Muscle of leg (tissue), 11 donors: ENCODE measurements around the gene UMAD1. TPM values are rescaled to one million over a fixed set of nuclear protein-coding genes. Genes with fewer than 3 reads are reported as not detected.

Experiments used
- DNase-seq: peaks from one replicate; pipeline ENCODE4 v3.0.0; 2013
- H3K27ac ChIP-seq: one replicate; pipeline ENCODE4 v1.5.1; 2013; ENCODE audit warnings: mild to moderate bottlenecking, low read length, control low read depth
- H3K27me3 ChIP-seq: one replicate; pipeline ENCODE4 v1.6.1; 2013; ENCODE audit warnings: low read length; ENCODE audit not compliant: control insufficient read depth, insufficient read depth
- H3K36me3 ChIP-seq: one replicate; pipeline ENCODE4 v1.6.1; 2013; ENCODE audit warnings: low read length; ENCODE audit not compliant: control insufficient read depth, insufficient read depth
- H3K4me1 ChIP-seq: one replicate; pipeline ENCODE4 v1.6.1; 2013; ENCODE audit warnings: low read length; ENCODE audit not compliant: control insufficient read depth, insufficient read depth
- H3K4me3 ChIP-seq: one replicate; pipeline ENCODE4 v1.5.1; 2013; ENCODE audit warnings: low read length, control low read depth
- H3K9me3 ChIP-seq: replicated peaks from 2 replicates; pipeline ENCODE4 v1.6.1; 2013; ENCODE audit warnings: low read depth, low read length; ENCODE audit not compliant: control insufficient read depth
- WGBS: methylation state at CpG from one replicate; pipeline ENCODE4 v1.1.5; 2013; ENCODE audit warnings: missing lambda C conversion rate; ENCODE audit not compliant: insufficient coverage; 5-methylcytosine and 5-hydroxymethylcytosine counted together
- polyA plus RNA-seq, 8 donors: library from polyadenylated mRNA; unstranded; fragments of 120-200 nt; gene quantifications; one replicate each; pipeline versions ENCODE4 v1.2.1 to v1.2.3, GENCODE V29; 2013; ENCODE audit warnings: inconsistent platforms in 1 of 8, low replicate concordance in 1 of 8; ENCODE audit not compliant: insufficient read length in 8 of 8, insufficient read depth in 1 of 8
- total RNA-seq: library from RNA; stranded (reverse); fragments of 120-200 nt; gene quantifications from one replicate; pipeline ENCODE4 v1.2.4, GENCODE V29; 2013

UMAD1 gene
- total and polyA plus RNA-seq, 9 donors: 7.4 to 11.8 (median 9.1) TPM

- Histone ChIP-seq H3K27me3 (no peaks in the 10 kb centered on the region), H3K9me3 (no peaks in the 10 kb centered on the region), H3K27ac (no peak overlapping the region), H3K36me3 (no peaks in the 10 kb centered on the region), H3K4me1 (no peaks in the 10 kb centered on the region), H3K4me3 (no peak overlapping the region)
- DNase-seq: no peak
These were observed 130.9 kb downstream of the UMAD1 start for GRCh38 chr7:7771452-7771851.

GRCh38 chr7:7772397-7772821, 131.9 kb downstream of the UMAD1 start:
- Histone ChIP-seq H3K27me3 (no peaks in the 10 kb centered on the region), H3K27ac (no peak overlapping the region), H3K36me3 (no peaks in the 10 kb centered on the region), H3K4me3 (no peak overlapping the region), H3K9me3 (no peaks in the 10 kb centered on the region), H3K4me1 (no peaks in the 10 kb centered on the region)
- no CpG with 5 or more reads among the region's 6 CpGs for WGBS
- DNase-seq: peak; percentile 51

- WGBS: 100% methylated on average over 1 of the region's 3 CpGs
- Histone ChIP-seq H3K9me3 (no peaks in the 10 kb centered on the region), H3K4me1 (no peaks in the 10 kb centered on the region), H3K36me3 (no peaks in the 10 kb centered on the region), H3K27me3 (no peaks in the 10 kb centered on the region), H3K27ac (no peak overlapping the region), H3K4me3 (no peak overlapping the region)
- no peak for DNase-seq
These were observed 133.1 kb downstream of the UMAD1 start for GRCh38 chr7:7773334-7774309.

- DNase-seq: no peak
- Histone ChIP-seq H3K27me3 (no peaks in the 10 kb centered on the region), H3K36me3 (no peaks in the 10 kb centered on the region), H3K27ac (no peak overlapping the region), H3K4me1 (no peaks in the 10 kb centered on the region), H3K4me3 (no peak overlapping the region), H3K9me3 (no peaks in the 10 kb centered on the region)
- WGBS: 100% methylated on average over 1 of the region's 1 CpG
These were observed 139.3 kb downstream of the UMAD1 start for GRCh38 chr7:7779888-7780287.

GRCh38 chr7:7783001-7783400, 142.4 kb downstream of the UMAD1 start:
- no CpG with 5 or more reads among the region's 1 CpG for WGBS

GRCh38 chr7:7785344-7785973, 144.9 kb downstream of the UMAD1 start:
- Histone ChIP-seq H3K36me3 (no peaks in the 10 kb centered on the region), H3K27me3 (no peaks in the 10 kb centered on the region), H3K9me3 (no peaks in the 10 kb centered on the region), H3K4me3 (no peak overlapping the region), H3K4me1 (no peaks in the 10 kb centered on the region), H3K27ac (no peak overlapping the region)
- no peak for DNase-seq
- 73% methylated on average over 6 of the region's 6 CpGs for WGBS

More at GRCh38 chr7:7783001-7783400, 142.4 kb downstream of the UMAD1 start:
- no peaks in the 10 kb centered on the region for H3K27me3 ChIP-seq
- no peak overlapping the region for H3K27ac ChIP-seq
- no peak for DNase-seq
- H3K4me3 ChIP-seq: no peak overlapping the region
- H3K9me3 ChIP-seq: no peaks in the 10 kb centered on the region
- H3K36me3 ChIP-seq: no peaks in the 10 kb centered on the region
- no peaks in the 10 kb centered on the region for H3K4me1 ChIP-seq

- no peaks in the 10 kb centered on the region for H3K4me1 ChIP-seq
- H3K4me3 ChIP-seq: no peak overlapping the region
- H3K9me3 ChIP-seq: no peaks in the 10 kb centered on the region
- no CpG with 5 or more reads among the region's 3 CpGs for WGBS
- H3K27ac ChIP-seq: no peak overlapping the region
- DNase-seq: no peak
- H3K27me3 ChIP-seq: no peaks in the 10 kb centered on the region
- no peaks in the 10 kb centered on the region for H3K36me3 ChIP-seq
These were observed 146.0 kb downstream of the UMAD1 start for GRCh38 chr7:7786595-7786994.

- H3K4me1 ChIP-seq: no peaks in the 10 kb centered on the region
- H3K27ac ChIP-seq: no peak overlapping the region
- no peaks in the 10 kb centered on the region for H3K9me3 ChIP-seq
- H3K27me3 ChIP-seq: no peaks in the 10 kb centered on the region
- H3K36me3 ChIP-seq: no peaks in the 10 kb centered on the region
- no peak overlapping the region for H3K4me3 ChIP-seq
- DNase-seq: no peak
- WGBS: no CpG with 5 or more reads among the region's 3 CpGs
These were observed 149.0 kb downstream of the UMAD1 start for GRCh38 chr7:7789551-7789988.

- no peak for DNase-seq
- H3K9me3 ChIP-seq: no peaks in the 10 kb centered on the region
- no peak overlapping the region for H3K4me3 ChIP-seq
- WGBS: 100% methylated on average over 2 of the region's 6 CpGs
- H3K27me3 ChIP-seq: no peaks in the 10 kb centered on the region
- no peaks in the 10 kb centered on the region for H3K36me3 ChIP-seq
- no peaks in the 10 kb centered on the region for H3K4me1 ChIP-seq
- no peak overlapping the region for H3K27ac ChIP-seq
These were observed 149.6 kb downstream of the UMAD1 start for GRCh38 chr7:7790041-7790741.

GRCh38 chr7:7791523-7791922, 151.0 kb downstream of the UMAD1 start:
- Histone ChIP-seq H3K27ac (no peak overlapping the region), H3K9me3 (no peaks in the 10 kb centered on the region), H3K4me1 (no peaks in the 10 kb centered on the region), H3K36me3 (no peaks in the 10 kb centered on the region), H3K4me3 (no peak overlapping the region), H3K27me3 (no peaks in the 10 kb centered on the region)
- DNase-seq: no peak
- WGBS: no CpG with 5 or more reads among the region's 5 CpGs
